ENCODE results near the gene SLC5A6. TPM values are rescaled to one million over a fixed set of nuclear protein-coding genes. Genes with fewer than 3 reads are reported as not detected.

Gene SLC5A6
- total RNA-seq, 1 donor from 2014 or later: 85.7 TPM

DNA sequence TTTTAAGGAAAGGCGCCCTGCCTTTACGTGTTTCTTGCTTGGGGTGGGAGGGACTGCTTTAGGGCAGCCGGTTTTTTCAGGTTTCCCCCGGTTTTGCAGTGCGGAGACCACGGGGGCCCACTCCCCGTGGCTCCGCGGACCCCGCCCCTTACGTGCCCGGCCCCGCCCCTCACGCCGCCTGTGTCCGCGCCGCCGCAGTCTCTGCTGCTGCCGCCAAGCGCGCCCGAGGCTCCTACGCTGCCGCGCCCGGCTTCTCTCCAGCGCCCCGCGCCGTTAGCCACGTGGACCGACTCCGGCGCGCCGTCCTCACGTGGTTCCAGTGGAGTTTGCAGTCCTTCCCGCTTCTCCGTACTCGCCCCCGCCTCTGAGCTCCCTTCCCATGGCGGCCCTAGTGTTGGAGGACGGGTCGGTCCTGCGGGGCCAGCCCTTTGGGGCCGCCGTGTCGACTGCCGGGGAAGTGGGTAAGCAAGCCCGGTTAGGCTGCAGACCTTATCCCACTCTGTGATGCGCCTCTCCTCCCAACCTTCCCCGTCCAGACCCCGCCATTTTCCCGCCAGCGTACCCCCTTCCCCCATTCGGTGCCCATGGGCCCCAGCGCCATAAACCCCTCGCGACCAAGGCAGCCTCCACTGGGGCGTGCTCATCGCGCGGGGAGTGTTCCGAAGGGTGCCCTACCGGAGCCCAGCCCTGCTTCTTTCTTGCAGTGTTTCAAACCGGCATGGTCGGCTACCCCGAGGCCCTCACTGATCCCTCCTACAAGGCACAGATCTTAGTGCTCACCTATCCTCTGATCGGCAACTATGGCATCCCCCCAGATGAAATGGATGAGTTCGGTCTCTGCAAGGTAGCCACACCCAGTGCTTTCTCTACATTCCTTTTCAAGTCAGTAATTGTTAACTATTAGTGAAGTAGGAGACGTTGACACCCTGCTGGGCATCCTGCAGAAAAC, 5.4 kb upstream of the SLC5A6 start, which contains the start of gene CAD:
CAD (plus strand) TSS at position 197 of the 949 bp plus-strand sequence; CDS start at position 380, 183 bp downstream.
- H3K27ac ChIP-seq: peak within 1 kb of the TSS; percentile 53 to 54
- intact Hi-C loops (cut with DNase I): loop anchor here (2.0 to 10.0 kb wide), 5 partner anchors 60 to 1543 kb away; partner anchors contain the start of genes DNAJC5G, DTNB, GTF3C2 and PREB
- no peaks in the 10 kb centered on the region for H3K9me3 ChIP-seq
- H3K4me1 ChIP-seq: peaks cover 12 to 18% of the 10 kb centered on the region in 2 donors
- peak; percentile 59 to 91 for DNase-seq (ENCODE audit: low spot score in 2 of 2)
- no peaks in the 10 kb centered on the region for H3K27me3 ChIP-seq
- H3K4me3 ChIP-seq: peak within 1 kb of the TSS; percentile 53 to 72
- TF ChIP-seq CTCF (IDR thresholded peaks at IDR 0.05): peak; percentile 30 to 32 (median 30)
- peaks cover 10 to 18% of the 10 kb centered on the region in 2 donors for H3K36me3 ChIP-seq

GRCh38 chr2:27216416-27217137, 4.5 kb upstream of the SLC5A6 start:
- peaks cover 4 to 12% of the 10 kb centered on the region in 2 donors for H3K36me3 ChIP-seq
- no peaks in the 10 kb centered on the region for H3K27me3 ChIP-seq
- DNase-seq (ENCODE audit: low spot score in 2 of 2): no peak
- no peaks in the 10 kb centered on the region for H3K9me3 ChIP-seq
- TF ChIP-seq CTCF (IDR thresholded peaks at IDR 0.05): no peak
- intact Hi-C loops (cut with DNase I): loop anchor here (2.0 to 10.0 kb wide), 5 partner anchors 61 to 1542 kb away; partner anchors contain the start of genes DNAJC5G, DTNB, GTF3C2 and PREB
- H3K4me1 ChIP-seq: peaks cover 12 to 18% of the 10 kb centered on the region in 2 donors
- peak overlapping the region; percentile 53 to 72 for H3K4me3 ChIP-seq
- H3K27ac ChIP-seq: peak overlapping the region; percentile 53 to 54

DNA sequence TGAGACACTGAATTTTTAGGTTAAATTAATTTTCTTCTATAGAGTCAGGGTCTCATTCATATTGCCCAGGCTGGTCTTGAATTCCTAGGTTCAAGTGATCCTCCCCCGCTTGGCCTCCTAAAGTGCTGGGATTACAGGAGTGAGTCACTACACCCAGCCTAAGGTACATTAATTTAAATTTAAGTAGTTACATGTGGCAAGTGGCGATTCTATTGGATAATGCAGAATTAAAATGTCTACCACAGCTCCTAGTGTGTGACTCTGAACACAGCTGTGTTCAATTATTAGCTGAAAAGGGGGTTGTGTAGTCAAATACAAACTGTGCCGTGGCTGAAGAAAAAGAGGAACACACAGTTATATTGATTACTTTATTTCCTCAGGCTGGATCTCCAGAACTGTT, 2.9 kb upstream of the SLC5A6 start:
- H3K4me3 ChIP-seq: no peak overlapping the region
- TF ChIP-seq CTCF (IDR thresholded peaks at IDR 0.05): no peak
- intact Hi-C loops (cut with DNase I): loop anchor here (5.0 to 10.0 kb wide), 5 partner anchors 62 to 1540 kb away; partner anchors contain the start of genes DNAJC5G, DTNB, GTF3C2 and MAPRE3

GRCh38 chr2:27212626-27213471, 781 bp upstream of the SLC5A6 start:
- no peak for DNase-seq (ENCODE audit: low spot score in 2 of 2)
- H3K27me3 ChIP-seq: no peaks in the 10 kb centered on the region
- peak overlapping the region; percentile 72 to 77 for H3K4me3 ChIP-seq
- no peak for TF ChIP-seq CTCF (IDR thresholded peaks at IDR 0.05)
- peaks cover 12 to 19% of the 10 kb centered on the region in 2 donors for H3K4me1 ChIP-seq
- H3K9me3 ChIP-seq: no peaks in the 10 kb centered on the region
- intact Hi-C loops (cut with DNase I): loop anchor here (2.0 to 10.0 kb wide), 5 partner anchors 126 to 1538 kb away; partner anchors contain the start of genes DTNB, GTF3C2, KHK and MAPRE3
- peaks cover under 1 to 21% of the 10 kb centered on the region in 2 donors for H3K36me3 ChIP-seq
- H3K27ac ChIP-seq: peak overlapping the region; percentile 94 to 98

More for the DNA sequence above, 2.9 kb upstream of the SLC5A6 start:
- Histone ChIP-seq H3K9me3 (no peaks in the 10 kb centered on the region), H3K27ac (no peak overlapping the region), H3K27me3 (no peaks in the 10 kb centered on the region), H3K36me3 (peaks cover 0 to 12% of the 10 kb centered on the region in 2 donors), H3K4me1 (peaks cover 12 to 23% of the 10 kb centered on the region in 2 donors)
- no peak for DNase-seq (ENCODE audit: low spot score in 2 of 2)
